Fibroblast of the aortic adventitia (primary cell): Measurements from ENCODE around the gene SMCO3. TPM values are rescaled to one million over a fixed set of nuclear protein-coding genes. Genes with fewer than 3 reads are reported as not detected.

Source experiments
- DNase-seq: peaks from one replicate; pipeline ENCODE4 v3.0.0-alpha.2; 2010; ENCODE audit warnings: low read depth
- H3K4me3 ChIP-seq: 2 replicates; pipeline ENCODE4 v1.5.1; 2011; ENCODE audit warnings: low read depth, mild to moderate bottlenecking, control low read depth, low read length, moderate library complexity
- CTCF ChIP-seq: IDR thresholded peaks from 2 replicates; pipeline ENCODE4 v1.5.1; 2011; ENCODE audit warnings: mild to moderate bottlenecking, low read length, control low read depth, inconsistent platforms; ENCODE audit not compliant: insufficient read depth
- total RNA-seq: library from RNA; depleted of rRNA; stranded (reverse); fragments of >200 nt; gene quantifications from 2 replicates; pipeline ENCODE4 v1.2.3, GENCODE V29; 2012; ENCODE audit warnings: low replicate concordance

The SMCO3 gene
- total RNA-seq, 1 donor: 0.09 TPM

- TF ChIP-seq CTCF: no peak
- H3K4me3 ChIP-seq: no peak overlapping the region
- no peak for DNase-seq
These were observed 20.5 kb upstream of the SMCO3 start for GRCh38 chr12:14834509-14834908.

- DNase-seq: no peak
These were observed 20.0 kb upstream of the SMCO3 start for GRCh38 chr12:14833952-14834351.

GRCh38 chr12:14833336-14833735, 19.4 kb upstream of the SMCO3 start:
- no peak for DNase-seq
- no peak for TF ChIP-seq CTCF
- H3K4me3 ChIP-seq: no peak overlapping the region

More at GRCh38 chr12:14833952-14834351, 20.0 kb upstream of the SMCO3 start:
- TF ChIP-seq CTCF: no peak
- no peak overlapping the region for H3K4me3 ChIP-seq

GRCh38 chr12:14828892-14829291, 14.9 kb upstream of the SMCO3 start:
- DNase-seq: no peak
- no peak for TF ChIP-seq CTCF

GRCh38 chr12:14827043-14827442, 13.1 kb upstream of the SMCO3 start:
- TF ChIP-seq CTCF: no peak
- H3K4me3 ChIP-seq: no peak overlapping the region
- DNase-seq: no peak

More at GRCh38 chr12:14828892-14829291, 14.9 kb upstream of the SMCO3 start:
- no peak overlapping the region for H3K4me3 ChIP-seq

- H3K4me3 ChIP-seq: no peak overlapping the region
- TF ChIP-seq CTCF: no peak
- peak; percentile 39 for DNase-seq
These were observed 12.5 kb upstream of the SMCO3 start for GRCh38 chr12:14826491-14826890.

- no peak for DNase-seq
- no peak for TF ChIP-seq CTCF
- no peak overlapping the region for H3K4me3 ChIP-seq
These were observed 11.3 kb upstream of the SMCO3 start for GRCh38 chr12:14825256-14825655.
